H1 (cell line): ENCODE measurements around the gene PRSS50. TPM values are rescaled to one million over a fixed set of nuclear protein-coding genes. Genes with fewer than 3 reads are reported as not detected.

ENCODE experiments used
- CTCF ChIA-PET: fragments of 300-600 bp; sonication (Branson Sonifier 250); formaldehyde crosslinking; loops from one replicate; lab custom pipeline; 2021; ENCODE audit not compliant: partially characterized antibody; lab: Charles Lee
- POLR2A ChIA-PET: fragments of 300-600 bp; sonication (Branson Sonifier 250); formaldehyde crosslinking; loops from one replicate; lab custom pipeline; 2021; ENCODE audit warnings: inconsistent platforms; ENCODE audit not compliant: partially characterized antibody; lab: Charles Lee
- DNase-seq, 2 experiments: peaks; one replicate each; pipeline versions ENCODE4 v3.0.0 to v3.0.0-alpha.2; 2010 to 2022; ENCODE audit warnings: low spot score in 2 of 2, low read depth in 1 of 2, mixed read lengths in 1 of 2
- FAIRE-seq: peaks from 2 replicates; lab custom pipeline; 2011; peaks lifted over from hg19 to GRCh38; lab: Jason Lieb, UNC
- H2AFZ ChIP-seq: 2 replicates; pipeline ENCODE4 v1.8.1; 2012; ENCODE audit warnings: low read length, inconsistent platforms
- H2AK5ac ChIP-seq: 2 replicates; pipeline ENCODE4 v1.6.1; 2013; ENCODE audit warnings: low read depth, low read length
- H2BK120ac ChIP-seq: replicated peaks from 2 replicates; pipeline ENCODE3; 2013; ENCODE audit warnings: low read depth, low read length, inconsistent platforms
- H2BK12ac ChIP-seq: 2 replicates; pipeline ENCODE4 v1.6.1; 2013; ENCODE audit warnings: low read depth, low read length
- H2BK15ac ChIP-seq: 2 replicates; pipeline ENCODE4 v1.6.1; 2013; ENCODE audit warnings: low read length
- H2BK20ac ChIP-seq: 2 replicates; pipeline ENCODE4 v1.6.1; 2013; ENCODE audit warnings: low read length
- H2BK5ac ChIP-seq: 2 replicates; pipeline ENCODE4 v1.6.1; 2013; ENCODE audit warnings: low read depth, low read length
- H3K14ac ChIP-seq: 2 replicates; pipeline ENCODE4 v1.6.1; 2013; ENCODE audit warnings: inconsistent platforms; ENCODE audit not compliant: insufficient read length
- H3K18ac ChIP-seq: 2 replicates; pipeline ENCODE4 v1.6.1; 2013; ENCODE audit warnings: low read length; ENCODE audit errors: extremely low read depth
- H3K23ac ChIP-seq: 2 replicates; pipeline ENCODE4 v1.6.1; 2013; ENCODE audit warnings: inconsistent platforms; ENCODE audit not compliant: insufficient read length
- H3K23me2 ChIP-seq: 2 replicates; pipeline ENCODE4 v1.6.1; 2013; ENCODE audit warnings: low read depth, low read length
- H3K27ac ChIP-seq: 2 replicates; pipeline ENCODE4 v1.6.1; 2011; ENCODE audit warnings: low read depth, low read length, inconsistent platforms
- H3K27me3 ChIP-seq, 4 experiments: replicated peaks in 1 of 4; 1 replicate in 1 of 4; 2 replicates in 3 of 4; pipeline versions ENCODE4 v1.6.1 to v1.8.1; 2011 to 2013; ENCODE audit warnings: low read length in 3 of 4, mild to moderate bottlenecking in 3 of 4, inconsistent platforms in 2 of 4, mixed read lengths in 2 of 4, moderate library complexity in 1 of 4; ENCODE audit not compliant: control insufficient read depth in 3 of 4, insufficient read depth in 3 of 4; ENCODE audit errors: extremely low read depth in 1 of 4
- H3K36me3 ChIP-seq, 4 experiments: 2 replicates each; pipeline versions ENCODE4 v1.6.1 to v1.8.1; 2011 to 2013; ENCODE audit warnings: mild to moderate bottlenecking in 4 of 4, low read length in 3 of 4, moderate library complexity in 2 of 4, control low read depth in 1 of 4, inconsistent platforms in 1 of 4; ENCODE audit not compliant: insufficient read depth in 4 of 4, control insufficient read depth in 2 of 4
- H3K4ac ChIP-seq: replicated peaks from 2 replicates; pipeline ENCODE3; 2013; ENCODE audit warnings: low read length, low read depth, mixed read lengths, inconsistent platforms; ENCODE audit not compliant: insufficient read length
- H3K4me1 ChIP-seq, 4 experiments: replicated peaks in 1 of 4; 1 replicate in 1 of 4; 2 replicates in 3 of 4; pipeline versions ENCODE4 v1.6.1 to v1.8.1; 2011 to 2013; ENCODE audit warnings: low read length in 3 of 4, inconsistent platforms in 2 of 4, mixed read lengths in 1 of 4; ENCODE audit not compliant: insufficient read depth in 4 of 4, control insufficient read depth in 3 of 4
- H3K4me2 ChIP-seq, 2 experiments: 2 replicates each; pipeline versions ENCODE4 v1.6.1 to v1.8.1; 2011 to 2013; ENCODE audit warnings: low read depth in 2 of 2, low read length in 2 of 2, control low read depth in 1 of 2, inconsistent platforms in 1 of 2, mild to moderate bottlenecking in 1 of 2; ENCODE audit not compliant: insufficient read depth in 1 of 2
- H3K4me3 ChIP-seq, 4 experiments: fragments of 200-600, 300-600 bp in 1 of 4; sonication (generic), shearing (Covaris generic), sonication (Bioruptor Twin) in 1 of 4; 2 replicates each; pipeline versions ENCODE4 v1.5.1 to v1.8.1; 2011 to 2016; ENCODE audit warnings: low read length in 4 of 4, low read depth in 3 of 4, control low read depth in 2 of 4, inconsistent platforms in 2 of 4, mild to moderate bottlenecking in 2 of 4, mixed read lengths in 1 of 4, moderate library complexity in 1 of 4; ENCODE audit not compliant: insufficient read depth in 2 of 4; ENCODE audit errors: extremely low read depth in 1 of 4
- H3K56ac ChIP-seq: replicated peaks from 2 replicates; pipeline ENCODE3; 2013; ENCODE audit warnings: low read depth, mild to moderate bottlenecking, mixed read lengths, low read length, inconsistent platforms; ENCODE audit not compliant: insufficient read length
- H3K79me1 ChIP-seq: 2 replicates; pipeline ENCODE4 v1.6.1; 2013; ENCODE audit warnings: low read depth, low read length, control low read depth
- H3K79me2 ChIP-seq, 2 experiments: 2 replicates each; pipeline versions ENCODE4 v1.6.1 to v1.8.1; 2012 to 2013; ENCODE audit warnings: low read length in 2 of 2, mild to moderate bottlenecking in 2 of 2, inconsistent platforms in 1 of 2; ENCODE audit not compliant: insufficient read depth in 2 of 2, control insufficient read depth in 1 of 2
- H3K9ac ChIP-seq, 4 experiments: replicated peaks in 1 of 4; 1 replicate in 1 of 4; 2 replicates in 3 of 4; pipeline versions ENCODE4 v1.6.1 to v1.8.1; 2011 to 2013; ENCODE audit warnings: low read depth in 3 of 4, low read length in 3 of 4, control low read depth in 2 of 4, mild to moderate bottlenecking in 2 of 4, moderate library complexity in 2 of 4, inconsistent platforms in 1 of 4; ENCODE audit errors: extremely low read depth in 1 of 4
- H3K9me3 ChIP-seq, 2 experiments: 2 replicates each; pipeline versions ENCODE4 v1.6.1 to v1.8.1; 2012 to 2013; ENCODE audit warnings: mild to moderate bottlenecking in 2 of 2, moderate library complexity in 2 of 2, control low read depth in 1 of 2, inconsistent platforms in 1 of 2, low read depth in 1 of 2, low read length in 1 of 2, mixed read lengths in 1 of 2; ENCODE audit not compliant: insufficient read depth in 2 of 2
- H4K20me1 ChIP-seq, 2 experiments: replicated peaks in 1 of 2; 2 replicates each; pipeline versions ENCODE3 to v1.8.1; 2011 to 2013; ENCODE audit warnings: inconsistent platforms in 2 of 2, low read length in 2 of 2, mild to moderate bottlenecking in 1 of 2; ENCODE audit not compliant: insufficient read depth in 2 of 2, control insufficient read depth in 1 of 2
- H4K5ac ChIP-seq: 2 replicates; pipeline ENCODE4 v1.6.1; 2013; ENCODE audit warnings: low read length, low read depth, mixed read lengths, inconsistent platforms; ENCODE audit not compliant: insufficient read length
- H4K8ac ChIP-seq: 2 replicates; pipeline ENCODE4 v1.8.0; 2013; ENCODE audit warnings: mild to moderate bottlenecking, moderate library complexity, low read length, inconsistent platforms; ENCODE audit not compliant: insufficient read depth; ENCODE audit errors: extremely low read depth
- H4K91ac ChIP-seq: replicated peaks from 2 replicates; pipeline ENCODE3; 2013; ENCODE audit warnings: low read length, mixed read lengths, inconsistent platforms; ENCODE audit not compliant: insufficient read length
- ATF3 ChIP-seq: IDR thresholded peaks from 2 replicates; pipeline ENCODE4 v1.6.1; 2011; ENCODE audit warnings: low read depth, mild to moderate bottlenecking, low read length; ENCODE audit not compliant: insufficient read depth
- CEBPB ChIP-seq: IDR thresholded peaks from 2 replicates; pipeline ENCODE4 v1.6.1; 2012; ENCODE audit warnings: low read depth, low read length
- CHD1 ChIP-seq: IDR thresholded peaks from 2 replicates; pipeline ENCODE4 v1.6.1; 2012; ENCODE audit warnings: low read depth, low read length, improper control_type of control experiment
- CHD2 ChIP-seq: IDR thresholded peaks from 2 replicates; pipeline ENCODE4 v1.6.1; 2012; ENCODE audit warnings: low read length, improper control_type of control experiment
- CREB1 ChIP-seq: IDR thresholded peaks from 2 replicates; pipeline ENCODE4 v1.6.1; 2012; ENCODE audit warnings: inconsistent platforms
- GTF2F1 ChIP-seq: IDR thresholded peaks from 2 replicates; pipeline ENCODE4 v1.6.1; 2012; ENCODE audit warnings: low read depth, low read length, improper control_type of control experiment, borderline replicate concordance
- MAFK ChIP-seq: IDR thresholded peaks from 2 replicates; pipeline ENCODE4 v1.6.1; 2012; ENCODE audit warnings: low read depth, mild to moderate bottlenecking, improper control_type of control experiment, low read length
- NANOG ChIP-seq: IDR thresholded peaks from 2 replicates; pipeline ENCODE4 v1.6.1; 2011; ENCODE audit warnings: low read length, low read depth, mild to moderate bottlenecking, inconsistent platforms; ENCODE audit not compliant: insufficient read depth, poor library complexity, severe bottlenecking
- POU5F1 ChIP-seq: IDR thresholded peaks from 2 replicates; pipeline ENCODE4 v1.6.1; 2011; ENCODE audit warnings: low read depth, mild to moderate bottlenecking, low read length, moderate library complexity
- SIX5 ChIP-seq: IDR thresholded peaks from 2 replicates; pipeline ENCODE4 v1.6.1; 2011; ENCODE audit warnings: mild to moderate bottlenecking, low read depth, low read length
- TCF12 ChIP-seq: IDR thresholded peaks from 2 replicates; pipeline ENCODE4 v1.6.1; 2011; ENCODE audit warnings: low read depth, mild to moderate bottlenecking, low read length
- WGBS, 2 experiments: shearing (Covaris generic) in 1 of 2; methylation state at CpG; one replicate each; pipeline versions ENCODE4 v1.1.6 to v1.1.7; 2013 to 2015; ENCODE audit warnings: low lambda C conversion rate in 2 of 2, mixed read lengths in 2 of 2, inconsistent platforms in 1 of 2, low coverage in 1 of 2, missing lambda C conversion rate in 1 of 2; ENCODE audit not compliant: insufficient replicate concordance in 2 of 2, insufficient coverage in 1 of 2, insufficient read length in 1 of 2; ENCODE audit errors: extremely low coverage in 1 of 2, missing lambda C conversion rate in 1 of 2; 5-methylcytosine and 5-hydroxymethylcytosine counted together
- polyA plus RNA-seq, 7 experiments: library from polyadenylated mRNA; depleted of rRNA in 3 of 7; stranded (reverse) in 5 of 7; unstranded in 2 of 7; fragments of >200 nt in 5 of 7; fragments of 200-250 nt in 2 of 7; gene quantifications; 1 replicate in 5 of 7; 2 replicates in 1 of 7; 4 replicates in 1 of 7; pipeline versions ENCODE4 v1.2.1 to v1.2.3, GENCODE V29; 2011 to 2013; ENCODE audit warnings: missing spikeins in 2 of 7, mixed read lengths in 2 of 7
- total RNA-seq: library from RNA; stranded (reverse); fragmentation: NEBNext Ultra II Directional; extraction: Animal tissue kit (Norgen Biotek cat#: 25700); gene quantifications from 2 replicates; pipeline ENCODE4 v1.2.1, GENCODE V29; 2021

Gene PRSS50
- total and polyA plus RNA-seq, 2 of the 8 experiments (the other 6 are each of a cell fraction or from before 2014, with no cell fraction given): 0.47 to 0.71 TPM

DNA sequence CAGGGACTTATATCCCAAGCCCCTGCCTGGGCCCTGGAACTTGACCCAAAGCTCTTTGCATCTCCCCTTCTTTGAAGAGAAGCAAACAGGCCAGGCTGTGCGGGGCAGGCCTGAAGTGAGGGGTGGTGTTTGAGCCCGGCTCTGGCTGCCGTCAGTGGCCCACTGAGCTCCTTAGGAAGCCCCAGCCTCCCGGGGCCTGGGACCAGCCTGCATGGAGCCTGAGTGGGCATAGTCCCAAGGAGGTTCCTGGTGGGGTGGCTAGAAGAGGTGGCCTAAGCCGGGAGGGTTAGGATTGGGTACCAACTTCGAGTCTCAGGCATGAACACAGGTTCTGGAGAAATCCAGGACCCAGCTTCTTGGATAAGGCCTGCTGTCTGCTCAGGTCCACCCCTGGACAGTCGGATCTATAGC, 10.1 kb downstream of the PRSS50 start:
- no peak overlapping the region for H3K9ac ChIP-seq
- WGBS, 2 experiments: 89% methylated on average over 7 of the region's 7 CpGs; no CpG with 5 or more reads in 1 of the 2 experiments
- H2BK15ac ChIP-seq: no peak overlapping the region
- H3K56ac ChIP-seq: no peak overlapping the region
- ChIA-PET POLR2A (no interaction called here), CTCF (interaction anchor here (0.7 to 6.5 kb wide), 22 partner anchors 9 to 219 kb away, joined by 3 to 91 read pairs (median 6); partner anchors contain the start of genes PRSS50 and PTH1R)
- no peak overlapping the region for H3K23ac ChIP-seq
- no peak overlapping the region for H3K4me2 ChIP-seq
- peaks cover 2 to 4% of the 10 kb centered on the region in 2 experiments for H4K20me1 ChIP-seq
- no peak overlapping the region for H3K27ac ChIP-seq
- no peak for DNase-seq
- no peak overlapping the region for H4K5ac ChIP-seq
- H2BK5ac ChIP-seq: no peak overlapping the region
- H3K4ac ChIP-seq: no peak overlapping the region
- no peak overlapping the region for H3K14ac ChIP-seq
- TF ChIP-seq GTF2F1 (no peak), ATF3 (no peak), POU5F1 (no peak), CEBPB (no peak), SIX5 (no peak), MAFK (no peak), CHD1 (no peak), NANOG (no peak), CREB1 (no peak), TCF12 (no peak), CHD2 (no peak)
- H4K8ac ChIP-seq: no peak overlapping the region
- H3K79me1 ChIP-seq: no peaks in the 10 kb centered on the region
- no peaks in the 10 kb centered on the region for H3K23me2 ChIP-seq
- H3K79me2 ChIP-seq: no peaks in the 10 kb centered on the region
- H2BK12ac ChIP-seq: no peak overlapping the region
- no peak overlapping the region for H4K91ac ChIP-seq
- H3K4me1 ChIP-seq: peaks cover 0 to 6% (median 0%) of the 10 kb centered on the region in 4 experiments; a peak in 1 of 7 replicates
- no peak for FAIRE-seq
- no peak overlapping the region for H2AK5ac ChIP-seq
- H3K9me3 ChIP-seq: no peaks in the 10 kb centered on the region
- no peak overlapping the region for H2BK20ac ChIP-seq
- H3K27me3 ChIP-seq: peaks cover 0 to 5% (median 4%) of the 10 kb centered on the region in 4 experiments; a peak in 2 of 7 replicates
- no peak overlapping the region for H3K18ac ChIP-seq
- H2BK120ac ChIP-seq: no peak overlapping the region
- H3K4me3 ChIP-seq: no peak overlapping the region
- no peaks in the 10 kb centered on the region for H3K36me3 ChIP-seq
- H2AFZ ChIP-seq: no peak overlapping the region
